Immature natural killer cell (primary cell): ENCODE measurements around the gene H2BK1. TPM values are rescaled to one million over a fixed set of nuclear protein-coding genes. Genes with fewer than 3 reads are reported as not detected.

Source experiments
- DNase-seq, 3 donors: peaks; one replicate each; pipeline ENCODE4 v3.0.0; 2022; ENCODE audit warnings: mixed read lengths in 1 of 3
- H3K27ac Mint-ChIP-seq, 6 donors: one replicate each; pipeline ENCODE4 v1.8.0; 2020; ENCODE audit warnings: mixed read lengths in 6 of 6, mild to moderate bottlenecking in 5 of 6, inconsistent platforms in 4 of 6, moderate library complexity in 3 of 6
- H3K27me3 Mint-ChIP-seq, 3 donors: one replicate each; pipeline ENCODE4 v1.8.0; 2020 to 2021; ENCODE audit warnings: low read depth in 3 of 3, mild to moderate bottlenecking in 3 of 3, mixed read lengths in 3 of 3, moderate library complexity in 3 of 3, inconsistent platforms in 1 of 3
- H3K36me3 Mint-ChIP-seq, 3 donors: one replicate each; pipeline ENCODE4 v1.8.0; 2020; ENCODE audit warnings: mixed read lengths in 3 of 3, inconsistent platforms in 2 of 3, mild to moderate bottlenecking in 2 of 3
- H3K4me1 Mint-ChIP-seq, 2 donors: one replicate each; pipeline ENCODE4 v1.8.0; 2020; ENCODE audit warnings: inconsistent platforms in 2 of 2, mild to moderate bottlenecking in 2 of 2, mixed read lengths in 2 of 2, moderate library complexity in 1 of 2
- H3K4me3 Mint-ChIP-seq, 5 donors: one replicate each; pipeline ENCODE4 v1.8.0; 2020; ENCODE audit warnings: mild to moderate bottlenecking in 5 of 5, mixed read lengths in 5 of 5, inconsistent platforms in 3 of 5, moderate library complexity in 3 of 5
- H3K9me3 Mint-ChIP-seq, 6 donors: one replicate each; pipeline ENCODE4 v1.8.0; 2020; ENCODE audit warnings: mild to moderate bottlenecking in 6 of 6, mixed read lengths in 6 of 6, inconsistent platforms in 4 of 6, moderate library complexity in 3 of 6
- polyA plus RNA-seq, 3 donors: library from polyadenylated mRNA; unstranded; fragments of 300-500 nt; fragmentation: Illumina TruSeq; gene quantifications; one replicate each; pipeline ENCODE4 v1.2.3, GENCODE V29; 2021

H2BK1 gene
- polyA plus RNA-seq, 3 donors from 2014 or later = not detected

DNA sequence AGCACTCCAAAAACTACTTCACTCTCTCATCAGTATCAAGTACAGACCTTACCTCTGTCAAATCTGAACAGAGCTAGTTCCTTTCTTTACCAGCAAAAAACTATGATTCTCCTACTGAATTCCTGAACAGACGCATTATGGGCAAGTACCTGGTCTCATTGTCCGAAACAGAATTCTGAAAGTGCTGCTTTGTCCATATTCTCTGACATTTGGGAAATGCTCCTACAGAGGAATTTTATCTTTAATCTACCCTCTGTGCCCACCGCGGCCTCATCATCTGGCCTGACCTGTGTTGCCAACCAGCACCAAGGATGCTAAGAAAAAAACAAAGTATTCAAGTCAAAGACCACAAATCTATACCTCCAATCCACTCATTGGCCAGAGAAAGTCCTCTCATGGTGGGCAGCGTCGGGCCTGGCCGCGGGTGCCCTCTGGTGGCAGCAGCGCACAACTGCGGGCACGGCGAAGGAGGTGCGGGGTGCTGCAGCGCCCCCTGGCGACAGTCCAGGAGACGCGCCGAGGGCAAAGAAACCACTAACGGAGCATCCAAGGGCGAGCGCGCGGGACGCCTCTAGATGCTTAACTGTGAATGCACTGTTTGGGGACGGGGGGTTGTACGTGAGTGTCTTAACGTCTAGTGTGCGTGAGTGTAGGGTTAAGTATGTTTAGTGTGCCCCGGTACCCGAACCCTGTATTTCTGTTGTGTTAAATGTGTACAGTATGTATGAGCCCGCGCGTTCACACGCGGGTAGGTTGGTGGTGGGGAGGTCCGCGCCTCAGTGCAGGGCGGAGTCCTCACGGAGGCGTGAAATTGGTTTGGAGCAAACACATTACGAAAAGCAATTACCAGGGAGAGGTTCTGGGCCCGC, 37.8 kb downstream of the H2BK1 start:
- Mint-ChIP-seq H3K4me3 (no peak overlapping the region), H3K36me3 (peaks cover 0 to 4% (median 0%) of the 10 kb centered on the region in 3 donors), H3K27ac (peak overlapping the region in 1 of 6 donors; percentile 16), H3K27me3 (peaks cover 18 to 27% (median 25%) of the 10 kb centered on the region in 3 donors), H3K9me3 (no peaks in the 10 kb centered on the region), H3K4me1 (peaks cover 10 to 17% of the 10 kb centered on the region in 2 donors)
- DNase-seq = peak; percentile 75 to 82 (median 79)

DNA sequence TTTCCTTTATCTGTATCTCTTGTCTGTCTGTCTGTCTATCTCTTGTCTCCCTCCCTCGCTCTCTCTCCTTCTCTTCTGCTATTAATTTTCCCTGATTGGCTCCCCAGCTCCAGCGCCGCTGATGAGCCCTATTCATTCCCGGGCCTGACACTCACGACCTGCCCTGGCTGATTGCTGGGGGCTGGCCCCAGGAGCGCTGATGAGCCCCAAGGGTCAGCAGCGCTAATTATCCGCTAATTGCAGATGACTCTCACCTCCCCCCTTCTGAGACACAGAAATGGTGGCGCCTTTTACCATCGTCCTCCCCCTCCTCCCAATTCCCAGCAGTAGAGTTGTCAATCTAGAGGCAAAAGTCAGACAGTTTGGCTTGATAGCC, 41.5 kb downstream of the H2BK1 start:
- H3K27me3 Mint-ChIP-seq = peaks cover 16 to 31% (median 25%) of the 10 kb centered on the region in 3 donors
- peaks cover 0 to 4% (median 0%) of the 10 kb centered on the region in 3 donors for H3K36me3 Mint-ChIP-seq

DNA sequence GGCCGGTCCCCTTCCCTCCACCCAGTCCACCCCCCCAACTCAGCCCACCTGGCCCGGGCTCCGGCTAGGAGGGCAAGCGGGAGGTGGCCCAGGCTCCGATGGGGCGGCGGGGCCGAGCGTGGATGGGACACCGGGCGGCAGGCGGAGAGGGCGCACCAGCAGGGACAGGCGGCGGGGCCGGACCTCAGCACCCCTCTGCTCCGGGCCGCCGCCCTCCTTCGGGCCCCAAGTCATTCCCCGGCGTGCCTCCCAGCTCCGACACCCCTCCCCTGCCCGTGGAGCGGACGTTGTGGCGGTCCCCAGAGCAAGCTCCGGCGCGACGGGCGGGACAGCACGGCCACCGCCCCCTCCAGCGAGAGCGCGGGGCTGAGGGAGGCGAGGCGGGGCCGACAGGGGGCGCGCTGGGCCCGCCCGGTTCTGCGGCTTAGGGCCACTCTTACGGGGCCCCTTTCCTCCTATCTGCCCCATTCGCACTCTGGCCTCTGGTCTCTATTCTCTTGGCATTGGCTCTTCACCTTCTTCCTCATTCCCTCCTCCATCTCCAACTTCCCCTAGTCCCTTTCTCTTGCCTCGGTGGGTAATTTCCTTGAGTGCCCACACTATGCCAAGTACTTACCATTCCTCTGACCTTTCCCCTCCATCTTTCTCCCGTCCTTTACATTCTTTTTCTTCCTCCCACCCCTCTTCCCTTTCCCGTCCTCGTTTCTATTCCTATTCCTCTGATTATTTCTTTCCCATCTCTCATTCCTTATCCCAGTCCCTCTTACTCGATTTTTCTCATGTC, 42.1 kb downstream of the H2BK1 start:
- H3K27me3 Mint-ChIP-seq = peaks cover 16 to 31% (median 25%) of the 10 kb centered on the region in 3 donors
- H3K27ac Mint-ChIP-seq = no peak overlapping the region
- DNase-seq = peak; percentile 48 to 52 (median 50)
- H3K4me3 Mint-ChIP-seq = peak overlapping the region; percentile 44 to 86 (median 74)
- peaks cover 8 to 17% of the 10 kb centered on the region in 2 donors for H3K4me1 Mint-ChIP-seq
- H3K9me3 Mint-ChIP-seq = no peaks in the 10 kb centered on the region
- H3K36me3 Mint-ChIP-seq = peaks cover 0 to 4% (median 0%) of the 10 kb centered on the region in 3 donors

More for the DNA sequence above, 41.5 kb downstream of the H2BK1 start:
- peak overlapping the region; percentile 44 to 86 (median 74) for H3K4me3 Mint-ChIP-seq
- H3K27ac Mint-ChIP-seq = no peak overlapping the region
- H3K9me3 Mint-ChIP-seq = no peaks in the 10 kb centered on the region
- no peak for DNase-seq
- peaks cover 10 to 17% of the 10 kb centered on the region in 2 donors for H3K4me1 Mint-ChIP-seq

GRCh38 chr7:151167197-151167961, 42.9 kb downstream of the H2BK1 start, which contains the start of gene GBX1:
TSS of gene GBX1 (minus strand) at chr7:151167694. CDS start at chr7:151167548, 146 bp downstream.
- DNase-seq = peak in 2 of 3 donors; percentile 12 to 15
- Mint-ChIP-seq H3K36me3 (peaks cover 0 to 2% (median 0%) of the 10 kb centered on the region in 3 donors), H3K4me3 (peak within 1 kb of the TSS; percentile 44 to 86 (median 74)), H3K27me3 (peaks cover 11 to 28% (median 23%) of the 10 kb centered on the region in 3 donors), H3K9me3 (no peaks in the 10 kb centered on the region), H3K27ac (no peak within 1 kb of the TSS), H3K4me1 (peaks cover 4 to 11% of the 10 kb centered on the region in 2 donors)

DNA sequence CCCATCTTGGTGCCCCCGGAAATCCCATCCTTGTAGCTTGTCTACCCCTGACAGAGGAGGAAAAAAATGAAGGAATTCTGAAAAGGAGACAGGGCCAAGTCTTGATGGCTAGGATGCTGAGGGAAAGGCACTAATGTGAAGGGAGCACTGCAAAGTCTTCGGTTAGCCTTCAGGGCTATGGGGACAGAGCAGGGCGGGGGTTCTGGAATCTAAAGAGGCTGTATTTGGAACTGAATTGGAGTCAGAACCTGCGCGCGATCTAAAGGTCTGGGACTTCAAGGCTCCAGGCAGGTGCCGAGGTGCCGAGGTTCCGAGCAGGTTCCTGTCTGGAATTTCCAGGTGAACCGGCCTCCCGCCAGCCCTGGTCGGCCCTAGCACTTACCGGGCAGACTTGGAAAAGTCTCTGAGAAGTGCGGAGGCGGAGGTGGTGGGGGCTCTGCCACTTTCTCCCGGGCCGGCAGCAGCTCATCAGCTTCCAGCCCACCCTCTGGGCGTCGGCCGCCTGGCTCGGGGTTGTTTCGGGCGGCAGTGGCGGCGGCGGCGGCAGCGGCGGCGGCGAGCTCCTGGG, 43.6 kb downstream of the H2BK1 start:
- Mint-ChIP-seq H3K9me3 (no peaks in the 10 kb centered on the region), H3K4me3 (peak overlapping the region; percentile 34 to 75 (median 62)), H3K4me1 (peaks cover 4 to 8% of the 10 kb centered on the region in 2 donors), H3K36me3 (no peaks in the 10 kb centered on the region), H3K27ac (no peak overlapping the region), H3K27me3 (peaks cover 10 to 26% (median 21%) of the 10 kb centered on the region in 3 donors)
- no peak for DNase-seq

DNA sequence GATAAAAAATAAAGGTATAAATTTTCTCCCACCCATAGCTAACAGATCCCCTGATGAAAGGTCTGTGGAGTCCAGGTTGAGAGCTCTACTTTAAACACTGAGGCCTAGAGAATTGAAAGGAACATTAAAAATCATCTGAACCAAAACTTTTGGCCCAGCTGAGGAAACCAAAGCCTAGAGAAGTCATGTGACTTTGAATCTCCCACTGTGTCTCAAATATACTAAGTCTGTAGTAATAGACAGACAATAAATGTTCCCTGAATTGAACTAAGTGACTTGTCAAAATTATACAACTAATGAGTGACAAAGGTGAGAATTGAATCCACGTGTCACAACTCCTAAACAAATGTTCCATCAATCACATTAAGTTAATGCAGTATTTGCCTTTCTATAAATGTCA, 48.5 kb downstream of the H2BK1 start:
- Mint-ChIP-seq H3K4me1 (no peaks in the 10 kb centered on the region), H3K27ac (no peak overlapping the region), H3K36me3 (no peaks in the 10 kb centered on the region), H3K4me3 (no peak overlapping the region), H3K9me3 (no peaks in the 10 kb centered on the region), H3K27me3 (peaks cover 2 to 4% (median 4%) of the 10 kb centered on the region in 3 donors)
- DNase-seq = no peak

Other genes starting within 250 kb of the H2BK1 start
- not detected for gene KCNH2, start 232.2 kb downstream of the H2BK1 start, polyA plus RNA-seq
- gene NOS3, start 219.5 kb downstream of the H2BK1 start, polyA plus RNA-seq = 1 to 10 TPM in 2 of 3 donors, under 1 TPM in 1; 0.21 to 4.9 (median 2.4) TPM
- 1 to 10 TPM in 2 of 3 donors, not detected in 1; 1.9 to 5.7 TPM for gene ATG9B, start 186.0 kb downstream of the H2BK1 start, polyA plus RNA-seq
- 10 to 100 TPM; 17.6 to 26.5 (median 23.3) TPM for gene ABCB8, start 182.0 kb downstream of the H2BK1 start, polyA plus RNA-seq
- not detected for gene ASIC3, start 162.0 kb downstream of the H2BK1 start, polyA plus RNA-seq
- 10 to 100 TPM; 15.6 to 18.9 (median 17.9) TPM for gene CDK5, start 152.6 kb downstream of the H2BK1 start, polyA plus RNA-seq
- 10 to 100 TPM in 2 of 3 donors, 1 to 10 TPM in 1; 6.7 to 19.8 (median 10.9) TPM for gene SLC4A2, start 150.9 kb downstream of the H2BK1 start, polyA plus RNA-seq
- 10 to 100 TPM; 49.0 to 57.6 (median 51.2) TPM for gene FASTK, start 129.7 kb downstream of the H2BK1 start, polyA plus RNA-seq
- 10 to 100 TPM; 47.5 to 57.5 (median 49.6) TPM for gene TMUB1, start 127.0 kb downstream of the H2BK1 start, polyA plus RNA-seq
- gene AGAP3, start 124.0 kb downstream of the H2BK1 start, polyA plus RNA-seq = 1 to 10 TPM; 2.8 to 6.3 (median 4.3) TPM
- gene GBX1, start 42.8 kb downstream of the H2BK1 start, polyA plus RNA-seq = not detected
- not detected for gene ASB10, start 23.2 kb downstream of the H2BK1 start, polyA plus RNA-seq
- 10 to 100 TPM; 24.2 to 35.4 (median 31.7) TPM for gene ABCF2, start 16.7 kb upstream of the H2BK1 start, polyA plus RNA-seq
- 10 to 100 TPM; 23.0 to 39.2 (median 35.4) TPM for gene CHPF2, start 22.0 kb upstream of the H2BK1 start, polyA plus RNA-seq
- gene SMARCD3, start 38.2 kb upstream of the H2BK1 start, polyA plus RNA-seq = 1 to 10 TPM; 1.2 to 3.9 (median 2.6) TPM
- gene NUB1, start 131.3 kb upstream of the H2BK1 start, polyA plus RNA-seq = 10 to 100 TPM; 49.8 to 85.4 (median 77.4) TPM
- 1 to 10 TPM in 2 of 3 donors, under 1 TPM in 1; 0.75 to 2.2 (median 2.2) TPM for gene WDR86, start 199.6 kb upstream of the H2BK1 start, polyA plus RNA-seq
- gene CRYGN, start 229.7 kb upstream of the H2BK1 start, polyA plus RNA-seq = not detected